NCI-H510A (cell line): ENCODE data around the gene SMIM34.
"Not testable (repeated sequence)": the region's sequence is repeated elsewhere in the genome, so short reads cannot be mapped to it uniquely, and the experiment has no call there.

Experiments
- DNase-seq: peaks from one replicate; lab custom pipeline; 2025; lab: John Stamatoyannopoulos, UW

Gene SMIM34

DNA sequence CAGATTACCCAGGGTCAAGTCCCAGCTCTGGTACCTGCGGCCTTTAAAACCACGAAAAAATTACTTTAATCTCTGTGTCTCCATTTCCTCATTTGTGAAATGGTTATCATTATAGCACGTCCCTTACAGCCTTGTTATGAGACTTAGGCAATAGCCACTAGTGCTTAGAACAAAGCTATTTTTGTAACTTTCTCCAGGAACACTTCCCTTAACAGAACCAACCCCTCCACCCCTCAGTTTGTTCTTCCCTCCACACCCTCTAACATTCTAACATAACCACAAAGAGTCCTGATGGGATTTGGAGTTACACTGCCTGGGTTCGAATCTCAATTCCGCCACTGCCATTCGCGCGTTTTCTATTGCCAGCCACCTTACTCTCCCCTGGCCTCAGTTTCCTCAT lies 49.3 kb downstream of the SMIM34 start:
- DNase-seq, result not testable (repeated sequence)

DNA sequence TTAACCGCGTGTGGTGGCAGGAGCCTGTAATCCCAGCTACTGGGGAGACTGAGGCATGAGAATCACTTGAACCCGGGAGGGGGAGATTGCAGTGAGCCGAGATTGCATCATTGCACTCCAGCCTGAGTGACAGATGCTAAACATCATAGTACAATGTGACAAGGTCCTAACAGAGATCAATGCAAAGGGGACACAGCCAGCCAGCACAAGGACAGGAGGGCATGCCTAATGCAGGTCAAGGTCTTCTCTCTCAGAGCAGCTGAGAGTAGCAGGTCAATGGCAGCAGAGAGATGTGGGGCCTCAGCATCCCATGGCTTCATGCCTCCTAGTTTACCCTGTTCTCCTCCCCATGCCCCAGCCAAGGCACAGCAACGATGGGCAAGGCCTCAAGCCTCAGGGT lies 51.4 kb downstream of the SMIM34 start:
- no peak for DNase-seq

DNA sequence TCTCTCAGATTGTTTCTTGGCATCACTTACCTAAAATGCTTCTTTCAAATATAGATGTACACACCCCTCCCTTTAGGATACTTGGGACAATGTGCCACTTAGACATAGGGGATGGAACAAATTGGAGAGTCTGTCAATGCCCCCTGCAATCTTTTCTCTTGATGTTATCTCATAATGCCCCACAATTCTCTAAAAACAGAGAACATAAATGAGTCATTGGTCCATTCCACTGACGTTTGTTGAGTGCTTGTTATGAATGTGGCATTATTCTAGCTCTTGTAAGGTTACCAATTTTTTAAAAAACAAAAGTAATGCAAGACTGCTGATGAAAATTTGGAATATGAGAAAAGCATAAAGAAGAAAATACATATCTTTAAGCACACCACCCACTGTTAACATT lies 54.0 kb downstream of the SMIM34 start:
- DNase-seq, result no peak
